ENCODE results near the gene MYH10. TPM values are rescaled to one million over a fixed set of nuclear protein-coding genes. Genes with fewer than 3 reads are reported as not detected.

MYH10 gene
- polyA plus RNA-seq, 4 donors = 244 to 428 (median 267) TPM

Other genes with a start within 250 kb of the MYH10 start
- 1,000 to 10,000 TPM; 2,282 to 2,993 (median 2,635) TPM for gene RPL26, start 247.5 kb downstream of the MYH10 start, polyA plus RNA-seq (ENCODE audit: insufficient read length in 4 of 4)
- gene RNF222, start 232.9 kb downstream of the MYH10 start, polyA plus RNA-seq (ENCODE audit: insufficient read length in 4 of 4) = under 1 TPM in 2 of 4 donors, not detected in 2; 0.07 to 0.12 TPM
- gene NDEL1, start 194.8 kb downstream of the MYH10 start, polyA plus RNA-seq (ENCODE audit: insufficient read length in 4 of 4) = 10 to 100 TPM; 43.6 to 57.2 (median 51.1) TPM
- gene CCDC42, start 114.1 kb upstream of the MYH10 start, polyA plus RNA-seq (ENCODE audit: insufficient read length in 4 of 4) = under 1 TPM; 0.14 to 0.71 (median 0.21) TPM
- gene SPDYE4, start 127.8 kb upstream of the MYH10 start, polyA plus RNA-seq (ENCODE audit: insufficient read length in 4 of 4) = under 1 TPM in 1 of 4 donors, not detected in 3; 0.24 TPM
- gene MFSD6L, start 168.6 kb upstream of the MYH10 start, polyA plus RNA-seq (ENCODE audit: insufficient read length in 4 of 4) = 1 to 10 TPM in 3 of 4 donors, under 1 TPM in 1; 0.16 to 4.7 (median 2.9) TPM
- gene PIK3R6, start 236.9 kb upstream of the MYH10 start, polyA plus RNA-seq (ENCODE audit: insufficient read length in 4 of 4) = 1 to 10 TPM; 1.0 to 1.8 (median 1.6) TPM

All from left renal pelvis (tissue), 4 donors.